GM18873 (cell line): ENCODE results near the gene RGS12.

Experiments
- ATAC-seq: cut with Tn5 transposase; IDR thresholded peaks from one replicate; pipeline ENCODE4 v1.9.1; 2021; ENCODE audit warnings: mild to moderate bottlenecking, moderate library complexity, moderate number of reproducible peaks; ENCODE audit not compliant: unreplicated experiment, low FRiP score

Gene RGS12, protein sequence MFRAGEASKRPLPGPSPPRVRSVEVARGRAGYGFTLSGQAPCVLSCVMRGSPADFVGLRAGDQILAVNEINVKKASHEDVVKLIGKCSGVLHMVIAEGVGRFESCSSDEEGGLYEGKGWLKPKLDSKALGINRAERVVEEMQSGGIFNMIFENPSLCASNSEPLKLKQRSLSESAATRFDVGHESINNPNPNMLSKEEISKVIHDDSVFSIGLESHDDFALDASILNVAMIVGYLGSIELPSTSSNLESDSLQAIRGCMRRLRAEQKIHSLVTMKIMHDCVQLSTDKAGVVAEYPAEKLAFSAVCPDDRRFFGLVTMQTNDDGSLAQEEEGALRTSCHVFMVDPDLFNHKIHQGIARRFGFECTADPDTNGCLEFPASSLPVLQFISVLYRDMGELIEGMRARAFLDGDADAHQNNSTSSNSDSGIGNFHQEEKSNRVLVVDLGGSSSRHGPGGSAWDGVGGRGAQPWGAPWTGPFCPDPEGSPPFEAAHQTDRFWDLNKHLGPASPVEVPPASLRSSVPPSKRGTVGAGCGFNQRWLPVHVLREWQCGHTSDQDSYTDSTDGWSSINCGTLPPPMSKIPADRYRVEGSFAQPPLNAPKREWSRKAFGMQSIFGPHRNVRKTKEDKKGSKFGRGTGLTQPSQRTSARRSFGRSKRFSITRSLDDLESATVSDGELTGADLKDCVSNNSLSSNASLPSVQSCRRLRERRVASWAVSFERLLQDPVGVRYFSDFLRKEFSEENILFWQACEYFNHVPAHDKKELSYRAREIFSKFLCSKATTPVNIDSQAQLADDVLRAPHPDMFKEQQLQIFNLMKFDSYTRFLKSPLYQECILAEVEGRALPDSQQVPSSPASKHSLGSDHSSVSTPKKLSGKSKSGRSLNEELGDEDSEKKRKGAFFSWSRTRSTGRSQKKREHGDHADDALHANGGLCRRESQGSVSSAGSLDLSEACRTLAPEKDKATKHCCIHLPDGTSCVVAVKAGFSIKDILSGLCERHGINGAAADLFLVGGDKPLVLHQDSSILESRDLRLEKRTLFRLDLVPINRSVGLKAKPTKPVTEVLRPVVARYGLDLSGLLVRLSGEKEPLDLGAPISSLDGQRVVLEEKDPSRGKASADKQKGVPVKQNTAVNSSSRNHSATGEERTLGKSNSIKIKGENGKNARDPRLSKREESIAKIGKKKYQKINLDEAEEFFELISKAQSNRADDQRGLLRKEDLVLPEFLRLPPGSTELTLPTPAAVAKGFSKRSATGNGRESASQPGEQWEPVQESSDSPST (N-terminal part only)

GRCh38 chr4:3292571-3293400 lies at the start of gene RGS12:
Gene RGS12, plus strand, starts transcription at chr4:3293021. Its CDS starts 23,150 bp downstream, at chr4:3316171.
- ATAC-seq = no peak

DNA sequence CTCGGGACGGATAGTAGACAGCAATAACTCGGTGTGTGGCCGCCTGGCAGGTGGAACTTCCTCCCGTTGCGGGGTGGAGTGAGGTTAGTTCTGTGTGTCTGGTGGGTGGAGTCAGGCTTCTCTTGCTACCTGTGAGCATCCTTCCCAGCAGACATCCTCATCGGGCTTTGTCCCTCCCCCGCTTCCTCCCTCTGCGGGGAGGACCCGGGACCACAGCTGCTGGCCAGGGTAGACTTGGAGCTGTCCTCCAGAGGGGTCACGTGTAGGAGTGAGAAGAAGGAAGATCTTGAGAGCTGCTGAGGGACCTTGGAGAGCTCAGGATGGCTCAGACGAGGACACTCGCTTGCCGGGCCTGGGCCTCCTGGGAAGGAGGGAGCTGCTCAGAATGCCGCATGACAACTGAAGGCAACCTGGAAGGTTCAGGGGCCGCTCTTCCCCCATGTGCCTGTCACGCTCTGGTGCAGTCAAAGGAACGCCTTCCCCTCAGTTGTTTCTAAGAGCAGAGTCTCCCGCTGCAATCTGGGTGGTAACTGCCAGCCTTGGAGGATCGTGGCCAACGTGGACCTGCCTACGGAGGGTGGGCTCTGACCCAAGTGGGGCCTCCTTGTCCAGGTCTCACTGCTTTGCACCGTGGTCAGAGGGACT lies 49.6 kb upstream of the RGS12 start:
- no peak for ATAC-seq

DNA sequence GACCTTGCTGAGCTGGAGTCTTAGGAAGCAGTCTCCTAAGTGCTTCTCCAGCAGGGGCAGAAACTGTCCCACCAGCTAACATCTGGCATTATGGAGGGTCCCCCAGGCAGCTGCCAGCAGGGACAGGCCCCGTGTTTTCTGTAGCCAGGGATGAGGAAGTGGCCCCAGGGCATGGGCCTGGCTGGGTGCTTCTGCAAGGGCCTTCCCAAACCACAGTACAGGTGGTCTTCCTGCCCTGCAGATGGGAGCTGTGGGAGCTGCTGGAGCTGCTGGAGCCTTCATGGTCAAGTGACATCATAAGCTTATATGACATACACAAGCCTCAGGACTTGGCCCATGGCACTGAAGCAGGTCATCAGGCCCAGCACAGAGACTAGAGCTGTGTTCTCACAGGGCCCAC lies 48.8 kb upstream of the RGS12 start:
- no peak for ATAC-seq

GRCh38 chr4:3244747-3245146 lies 48.1 kb upstream of the RGS12 start:
- ATAC-seq = no peak

DNA sequence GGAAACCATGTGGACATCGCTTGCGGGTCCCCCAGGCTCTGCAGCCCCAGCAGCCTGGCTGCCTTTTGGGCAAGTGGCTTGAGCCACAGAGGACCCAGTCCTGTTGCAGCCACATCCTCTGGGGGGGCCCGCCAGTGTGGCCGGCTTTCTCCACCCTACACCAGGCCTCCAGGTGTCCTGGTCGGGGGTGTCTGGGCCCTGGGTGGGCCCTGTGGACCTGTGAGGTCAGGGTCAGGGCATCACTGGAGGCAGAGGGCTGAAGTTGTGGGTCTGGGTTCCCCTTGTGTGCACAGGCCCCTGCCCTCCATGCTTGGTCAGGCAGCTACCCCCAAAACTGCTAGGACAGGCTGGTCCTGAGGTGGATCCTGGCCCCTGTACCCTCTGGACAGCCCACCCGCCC lies 47.1 kb upstream of the RGS12 start:
- ATAC-seq = no peak

DNA sequence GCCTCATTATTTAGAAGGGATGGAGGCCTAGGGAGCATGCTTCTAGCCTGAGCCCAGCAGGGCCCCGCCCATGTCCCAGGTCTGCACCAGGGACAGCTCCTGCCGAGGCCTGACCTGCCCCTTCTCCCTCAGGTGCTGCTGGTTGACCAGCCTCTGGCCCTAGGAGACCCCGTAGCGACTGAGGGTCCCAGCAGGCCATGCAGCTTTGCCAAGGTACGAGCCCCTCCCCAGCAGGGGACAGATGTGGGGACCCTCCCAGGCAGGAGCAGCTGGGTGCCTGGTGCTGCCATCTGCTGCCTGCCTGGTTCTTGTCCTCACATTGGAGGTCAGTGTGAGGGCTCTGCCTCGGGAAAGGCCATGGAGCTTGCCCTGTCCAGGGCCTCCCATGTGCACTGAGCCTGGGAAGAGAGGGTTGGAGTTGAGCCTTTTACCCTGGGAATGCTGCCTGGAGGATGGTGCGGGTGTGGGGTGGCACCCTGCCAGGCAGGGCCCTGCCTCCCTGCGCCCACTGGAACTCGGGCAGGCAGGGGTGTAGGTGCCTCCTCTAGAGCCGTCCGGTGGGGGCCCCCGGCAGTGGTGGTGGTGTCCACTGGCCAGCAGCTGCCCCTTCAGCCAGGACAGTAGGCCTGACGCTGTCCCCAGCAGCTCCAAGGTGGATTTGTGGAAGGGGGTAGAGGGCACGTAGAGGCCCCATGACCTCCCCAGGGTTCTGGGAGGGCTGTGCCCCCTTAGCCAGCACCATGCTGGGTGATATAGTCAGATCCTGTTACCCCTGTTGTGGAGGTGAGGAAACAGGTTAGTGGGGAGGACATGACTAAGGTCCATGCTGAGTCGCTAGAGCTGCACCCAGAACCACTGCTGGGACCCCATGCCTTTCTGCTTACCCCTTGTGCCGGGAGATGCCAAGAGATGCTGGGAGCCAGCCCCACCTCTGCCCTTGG lies 46.1 kb upstream of the RGS12 start:
- ATAC-seq = no peak

GRCh38 chr4:3247399-3248177 lies 45.2 kb upstream of the RGS12 start:
- no peak for ATAC-seq

- no peak for ATAC-seq
Measured at GRCh38 chr4:3248178-3248480, 44.7 kb upstream of the RGS12 start.

DNA sequence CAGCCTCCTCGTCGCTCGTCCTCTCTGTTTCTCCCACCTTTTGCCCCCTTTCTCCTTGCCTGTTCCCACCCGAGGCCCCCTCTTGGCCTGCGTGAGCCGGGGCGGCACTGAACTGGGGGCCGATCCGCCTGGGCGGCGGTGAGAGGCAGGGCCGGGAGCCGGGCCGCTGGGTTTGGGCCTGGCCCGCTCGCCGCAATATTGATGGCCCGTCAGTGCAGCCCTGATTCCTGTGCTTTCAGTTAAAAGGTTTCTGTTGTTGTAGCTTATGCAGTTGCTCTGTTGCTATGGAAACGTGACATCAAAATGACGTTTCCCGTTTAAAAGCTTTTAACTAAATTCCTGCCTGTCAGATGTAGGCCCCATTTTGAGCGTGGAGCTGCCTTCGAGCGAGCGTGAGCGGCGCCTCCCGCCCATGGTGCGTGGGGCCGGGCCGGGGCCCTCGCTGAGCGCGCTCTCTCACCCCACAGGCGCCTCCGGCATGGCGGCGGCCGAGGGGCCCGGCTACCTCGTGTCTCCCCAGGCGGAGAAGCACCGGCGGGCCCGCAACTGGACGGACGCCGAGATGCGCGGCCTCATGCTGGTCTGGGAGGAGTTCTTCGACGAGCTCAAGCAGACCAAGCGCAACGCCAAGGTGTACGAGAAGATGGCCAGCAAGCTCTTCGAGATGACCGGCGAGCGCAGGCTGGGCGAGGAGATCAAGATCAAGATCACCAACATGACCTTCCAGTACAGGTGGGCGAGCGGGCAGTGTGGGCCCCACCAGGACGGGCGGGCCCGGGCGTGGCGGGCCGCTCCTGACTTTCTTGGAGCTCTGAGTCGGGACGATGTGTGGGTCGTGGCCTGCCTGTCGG lies 43.8 kb upstream of the RGS12 start, which contains the start of gene MSANTD1:
MSANTD1 (plus strand) TSS at position 349 of the 851 bp plus-strand sequence; CDS start at position 413, 64 bp downstream.
- no peak for ATAC-seq

DNA sequence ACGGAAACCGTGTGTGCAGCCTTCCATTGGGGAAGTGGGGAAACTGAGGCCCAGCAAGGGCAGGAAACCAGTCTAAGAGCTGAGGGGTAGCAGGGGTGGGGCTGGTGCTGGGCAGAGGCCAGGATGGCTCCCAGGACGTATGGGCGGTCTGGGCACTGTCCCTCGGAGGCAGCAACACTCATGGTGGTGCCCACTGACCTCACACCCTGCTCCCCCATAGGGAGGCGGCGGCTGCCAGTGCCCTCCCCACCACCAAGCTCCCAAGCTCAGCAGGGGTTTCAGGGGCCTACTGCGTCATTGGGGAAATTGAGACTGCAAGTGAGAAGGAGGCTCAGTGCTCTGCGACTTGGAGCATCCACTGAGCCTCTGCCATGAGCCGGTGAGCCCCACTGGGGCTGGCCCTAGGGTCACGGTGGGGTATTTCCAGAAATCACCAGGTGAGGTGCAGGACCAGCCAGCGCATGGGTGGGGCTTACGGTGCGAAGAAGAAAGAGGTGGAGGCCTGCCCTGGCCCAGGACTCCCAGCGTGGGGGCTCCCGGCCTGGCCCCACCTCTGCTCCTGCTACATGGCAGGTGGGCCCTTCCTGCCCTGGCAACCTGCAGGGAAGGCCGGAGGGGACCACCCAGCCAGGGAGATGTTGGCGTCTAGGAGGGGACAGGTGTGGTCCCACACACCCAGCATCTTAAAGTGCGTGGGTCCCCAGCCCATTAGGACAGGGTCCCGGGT lies 42.9 kb upstream of the RGS12 start:
- no peak for ATAC-seq

DNA sequence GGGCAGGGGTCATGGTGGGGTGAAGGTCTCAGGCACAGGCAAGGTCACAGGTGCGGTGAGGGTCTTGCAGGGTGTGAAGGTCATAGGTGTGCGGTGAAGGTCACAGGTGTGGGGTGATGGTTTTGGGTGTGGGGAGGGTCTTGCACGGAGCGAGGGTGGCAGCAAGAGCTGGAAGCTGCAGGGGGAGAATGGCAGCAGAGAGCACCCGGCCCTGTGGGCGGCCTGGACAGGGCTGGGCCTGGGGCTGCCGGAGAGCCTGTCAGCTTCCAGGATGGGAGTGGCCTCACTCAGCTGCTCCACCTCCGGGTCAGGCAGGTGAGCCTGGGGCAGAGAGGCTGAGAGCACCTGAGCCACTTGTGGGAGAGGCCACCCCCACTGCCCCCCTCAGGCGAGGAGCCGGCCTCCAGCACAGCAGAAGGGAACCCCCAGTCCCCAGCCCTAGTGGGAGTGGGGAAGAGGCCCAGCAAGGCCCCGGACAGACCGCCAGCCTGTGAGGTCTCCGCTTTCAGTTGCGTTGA lies 42.3 kb upstream of the RGS12 start:
- ATAC-seq = no peak

- no peak for ATAC-seq
Measured at GRCh38 chr4:3250956-3251690, 41.7 kb upstream of the RGS12 start.

GRCh38 chr4:3251691-3252479 lies 40.9 kb upstream of the RGS12 start:
- ATAC-seq = no peak

GRCh38 chr4:3252480-3252828 lies 40.4 kb upstream of the RGS12 start:
- no peak for ATAC-seq
